GM12873 (cell line): ENCODE measurements around the gene UBR2.

Experiments
- TF ChIP-seq, protein P1 (sequence below): IDR thresholded peaks from 2 replicates; pipeline ENCODE4 v1.5.1; 2012; ENCODE audit warnings: low read depth, mild to moderate bottlenecking, moderate library complexity, low read length, control low read depth; ENCODE audit not compliant: insufficient read depth; ENCODE audit errors: missing control alignments

Gene UBR2

DNA sequence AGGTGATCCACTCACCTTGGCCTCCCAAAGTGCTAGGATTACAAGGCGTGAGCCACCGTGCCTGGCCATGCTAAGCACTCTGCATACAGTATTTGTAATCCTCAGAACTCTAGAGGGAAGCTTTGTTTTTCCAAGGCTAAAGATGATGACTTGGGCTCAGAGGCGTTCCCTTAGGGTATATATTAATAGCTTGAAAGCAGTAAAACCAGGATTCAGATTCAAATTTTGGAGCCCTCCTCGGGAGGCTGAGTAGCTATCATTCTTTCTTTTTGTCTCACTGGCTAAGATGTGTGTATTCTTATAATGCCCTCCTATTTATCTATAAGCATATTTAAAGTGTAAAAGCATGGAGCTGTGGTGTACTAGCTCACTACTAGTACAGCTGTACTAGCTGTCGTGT is 90.0 kb downstream of the UBR2 start:
- TF ChIP-seq, protein P1, sequence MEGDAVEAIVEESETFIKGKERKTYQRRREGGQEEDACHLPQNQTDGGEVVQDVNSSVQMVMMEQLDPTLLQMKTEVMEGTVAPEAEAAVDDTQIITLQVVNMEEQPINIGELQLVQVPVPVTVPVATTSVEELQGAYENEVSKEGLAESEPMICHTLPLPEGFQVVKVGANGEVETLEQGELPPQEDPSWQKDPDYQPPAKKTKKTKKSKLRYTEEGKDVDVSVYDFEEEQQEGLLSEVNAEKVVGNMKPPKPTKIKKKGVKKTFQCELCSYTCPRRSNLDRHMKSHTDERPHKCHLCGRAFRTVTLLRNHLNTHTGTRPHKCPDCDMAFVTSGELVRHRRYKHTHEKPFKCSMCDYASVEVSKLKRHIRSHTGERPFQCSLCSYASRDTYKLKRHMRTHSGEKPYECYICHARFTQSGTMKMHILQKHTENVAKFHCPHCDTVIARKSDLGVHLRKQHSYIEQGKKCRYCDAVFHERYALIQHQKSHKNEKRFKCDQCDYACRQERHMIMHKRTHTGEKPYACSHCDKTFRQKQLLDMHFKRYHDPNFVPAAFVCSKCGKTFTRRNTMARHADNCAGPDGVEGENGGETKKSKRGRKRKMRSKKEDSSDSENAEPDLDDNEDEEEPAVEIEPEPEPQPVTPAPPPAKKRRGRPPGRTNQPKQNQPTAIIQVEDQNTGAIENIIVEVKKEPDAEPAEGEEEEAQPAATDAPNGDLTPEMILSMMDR: no peak

DNA sequence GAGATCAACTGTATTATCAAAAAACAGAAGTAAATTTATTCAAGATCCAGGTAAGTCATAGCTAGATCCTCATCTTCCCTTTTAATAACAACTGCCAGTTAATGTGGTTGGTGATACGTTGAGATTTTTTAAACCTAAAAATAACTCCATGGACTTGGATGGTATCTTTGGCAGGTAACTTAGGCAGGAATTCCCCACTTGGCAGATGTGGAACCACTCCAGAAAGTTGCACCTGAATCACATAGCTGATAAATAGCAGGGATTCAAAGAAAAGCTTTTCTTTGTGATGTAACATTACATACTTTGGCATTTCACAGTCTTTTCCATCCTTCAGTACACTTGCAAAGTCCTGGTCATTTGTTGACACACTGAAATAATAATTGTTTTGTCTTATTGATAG is 96.0 kb downstream of the UBR2 start:
- TF ChIP-seq, protein P1: no peak

DNA sequence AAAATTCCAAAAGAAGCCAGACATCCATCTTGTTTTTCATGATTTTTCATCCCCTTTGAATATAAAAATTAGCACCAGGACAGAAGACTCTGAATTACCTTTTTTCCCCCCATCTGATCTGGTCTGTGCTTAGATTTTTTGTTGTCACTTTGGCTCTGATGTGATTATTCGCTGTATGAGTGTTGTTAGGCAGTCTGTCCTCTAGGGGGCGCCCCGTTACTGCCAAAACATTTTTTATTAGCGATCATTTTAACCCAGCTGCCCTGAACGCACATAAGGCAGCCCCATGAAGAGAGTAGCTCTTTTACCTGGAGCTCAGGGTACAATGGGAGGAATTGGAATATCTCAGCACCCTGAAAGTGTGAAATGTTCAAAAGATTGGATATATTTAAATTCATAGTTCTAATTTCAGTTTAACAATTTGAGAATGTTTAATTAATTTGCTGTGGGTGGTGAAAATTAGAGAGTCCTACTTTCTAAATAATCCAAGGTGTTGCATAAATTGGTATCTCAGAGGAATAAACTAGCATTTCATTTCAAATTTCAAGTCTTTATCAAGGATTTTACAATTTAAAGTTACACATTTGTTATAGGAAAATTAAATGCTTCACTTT is 97.8 kb downstream of the UBR2 start:
- TF ChIP-seq, protein P1: peak; percentile 78

DNA sequence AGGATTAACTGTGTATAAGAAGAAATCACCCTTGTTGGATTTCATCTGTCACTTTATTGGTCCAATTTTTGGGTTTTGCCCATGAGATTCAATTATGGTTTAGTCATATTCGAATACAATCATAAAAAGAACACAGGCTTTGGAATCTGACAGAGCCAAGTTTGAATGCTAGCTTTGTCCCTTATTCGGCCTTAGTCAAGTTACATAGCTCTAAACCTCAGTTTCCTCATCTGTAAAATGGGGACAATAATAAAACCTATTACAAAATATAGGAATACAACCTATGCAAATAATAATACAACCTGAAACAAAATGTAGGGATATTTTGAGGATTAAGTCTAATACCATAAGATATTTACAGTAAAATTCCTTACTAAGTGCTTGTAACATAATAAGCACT is 100.9 kb downstream of the UBR2 start:
- TF ChIP-seq, protein P1: no peak

DNA sequence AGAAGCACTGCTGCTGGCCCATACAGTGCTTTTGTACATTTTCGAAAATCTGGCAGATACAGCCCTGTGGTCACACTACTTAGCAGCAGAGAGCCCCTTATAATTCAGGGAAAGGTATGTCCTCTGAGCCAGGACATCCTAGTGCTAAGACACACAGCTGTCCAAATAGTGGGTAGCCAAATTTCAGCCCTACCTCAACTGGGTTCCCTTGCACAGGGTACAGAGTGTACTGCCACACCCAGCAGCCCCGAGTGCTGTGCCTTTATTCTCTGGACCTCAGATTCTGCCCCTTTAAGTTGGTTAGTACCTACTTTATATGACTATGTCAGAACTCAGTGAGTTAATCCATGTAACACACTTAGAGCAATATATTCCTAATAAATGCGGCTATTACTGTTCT is 111.0 kb downstream of the UBR2 start:
- TF ChIP-seq, protein P1: no peak

DNA sequence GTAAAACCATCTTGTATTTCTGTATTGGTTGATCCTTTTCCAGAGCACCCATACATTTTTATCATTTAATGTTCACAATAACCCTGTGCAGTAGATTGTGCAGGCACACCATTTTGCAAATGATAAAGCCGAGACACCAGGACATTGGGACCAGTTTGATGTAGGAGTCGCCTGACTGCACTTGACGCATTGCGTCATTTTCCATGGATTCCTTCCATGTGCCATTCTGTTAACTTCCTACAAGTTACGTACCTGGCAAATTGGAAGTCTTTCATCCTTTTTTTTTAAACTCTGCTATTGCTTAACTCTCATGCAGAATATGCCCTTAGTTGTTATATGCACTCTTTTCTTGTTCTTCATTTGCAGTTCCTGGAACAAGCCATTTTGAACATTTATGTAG is 115.5 kb downstream of the UBR2 start:
- TF ChIP-seq, protein P1: no peak

DNA sequence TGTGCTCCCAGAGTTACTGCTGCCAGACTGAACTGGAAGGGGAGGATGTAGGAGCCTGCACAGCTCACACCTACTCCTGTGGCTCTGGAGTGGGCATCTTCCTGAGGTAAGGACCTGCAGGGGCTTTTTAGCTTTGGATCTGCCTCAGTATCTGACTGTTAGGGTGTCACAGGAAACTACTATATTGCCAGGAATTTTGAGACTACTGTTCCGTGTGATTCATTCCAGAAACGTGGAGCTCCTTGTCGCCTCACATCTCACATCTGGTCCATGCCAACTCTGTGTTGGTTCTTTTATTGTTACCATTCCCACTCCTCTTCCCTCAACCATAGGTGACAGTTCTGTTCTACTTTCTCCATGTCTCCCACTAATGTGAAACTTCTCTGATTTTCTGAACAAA is 124.5 kb downstream of the UBR2 start:
- TF ChIP-seq, protein P1: no peak

DNA sequence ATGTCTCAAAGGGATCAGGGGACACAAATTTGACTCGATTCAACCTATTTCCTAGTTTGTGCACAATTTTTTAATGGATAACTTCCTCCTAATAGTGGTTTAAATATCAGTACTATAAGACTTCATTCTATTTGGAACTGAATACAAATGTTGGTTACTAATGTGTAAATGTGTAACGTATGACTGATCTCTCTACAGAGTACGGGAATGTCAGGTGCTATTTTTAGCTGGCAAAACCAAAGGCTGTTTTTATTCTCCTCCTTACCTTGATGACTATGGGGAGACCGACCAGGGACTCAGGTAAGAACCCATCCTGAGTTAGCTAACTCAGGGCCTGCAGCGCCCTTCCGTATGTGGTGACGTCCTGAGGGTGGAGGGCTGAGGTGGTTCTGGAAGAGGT is 125.5 kb downstream of the UBR2 start:
- TF ChIP-seq, protein P1: no peak
